Posterior cingulate gyrus (tissue), 11 donors: ENCODE measurements around the gene MSL2.
"Not testable (repeated sequence)": the region's sequence is repeated elsewhere in the genome, so short reads cannot be mapped to it uniquely, and the experiment has no call there.

Experiments used
- DNase-seq, 10 donors: peaks; one replicate each; pipeline versions ENCODE4 v3.0.0 to v3.0.0-alpha.2; 2020 to 2021; ENCODE audit warnings: mixed read lengths in 3 of 10
- intact Hi-C: fragments of 100-400 bp; cut with DNase I; formaldehyde crosslinking; loops from one replicate; pipeline ENCODE4 v1.15.1; 2023

The MSL2 gene

DNA sequence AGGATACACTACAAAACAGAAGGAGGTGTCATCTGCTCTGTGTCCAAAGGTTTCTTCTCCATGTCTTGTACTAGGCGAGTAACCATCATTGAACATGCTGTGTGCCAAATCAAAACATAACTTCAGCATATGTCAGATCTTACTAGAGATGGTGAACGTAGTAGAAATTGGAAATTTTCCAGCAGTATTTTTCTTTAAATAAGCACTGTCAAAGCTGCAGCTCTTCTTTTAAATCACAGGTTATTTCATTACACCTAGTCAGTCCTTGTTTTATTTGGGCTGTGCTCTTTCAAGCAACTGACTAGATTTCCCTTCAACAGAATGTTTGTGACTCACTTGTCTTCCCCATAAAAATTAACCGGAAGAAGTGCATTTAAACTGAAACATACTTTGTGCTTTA lies 46.5 kb downstream of the MSL2 start:
- intact Hi-C loops, result loop anchor here (10.0 kb wide), 1 partner anchor 45 kb away; the partner anchor contains the start of gene MSL2
- DNase-seq, result no peak

DNA sequence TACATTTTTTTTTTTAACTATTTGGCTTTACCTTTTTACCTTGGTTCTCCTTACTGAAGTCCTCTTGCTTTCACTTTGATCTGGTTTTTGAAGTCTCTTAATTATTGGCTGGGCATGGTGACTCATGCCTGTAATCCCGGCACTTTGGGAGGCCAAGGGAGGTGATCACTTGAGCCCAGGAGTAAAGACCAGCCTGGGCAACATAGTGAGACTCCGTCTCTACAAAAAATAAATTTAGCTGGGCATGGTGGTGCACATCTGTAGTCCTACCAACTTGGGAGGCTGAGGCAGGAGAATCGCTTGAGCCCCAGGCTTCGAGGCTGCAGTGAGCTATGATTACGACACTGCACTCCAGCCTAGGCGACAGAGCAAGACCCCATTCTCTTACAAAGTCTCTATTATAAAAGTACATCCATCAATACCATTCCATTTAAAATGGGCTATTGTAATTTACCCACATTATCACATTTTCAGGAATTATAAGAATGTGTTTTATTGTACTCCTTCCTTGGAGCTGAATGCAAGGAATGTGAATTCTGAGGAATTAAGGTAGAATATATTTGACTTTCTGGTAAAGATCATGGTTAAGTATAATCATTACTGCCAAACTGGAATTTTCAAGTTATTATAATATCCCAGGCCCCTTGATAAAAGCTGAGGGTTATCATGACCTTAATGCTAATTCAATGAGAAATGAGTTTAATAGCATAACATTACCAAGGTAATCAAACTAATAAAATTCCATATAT lies 49.0 kb downstream of the MSL2 start:
- intact Hi-C loops, result loop anchor here (10.0 kb wide), 1 partner anchor 48 kb away; the partner anchor contains the start of gene MSL2
- no peak for DNase-seq

DNA sequence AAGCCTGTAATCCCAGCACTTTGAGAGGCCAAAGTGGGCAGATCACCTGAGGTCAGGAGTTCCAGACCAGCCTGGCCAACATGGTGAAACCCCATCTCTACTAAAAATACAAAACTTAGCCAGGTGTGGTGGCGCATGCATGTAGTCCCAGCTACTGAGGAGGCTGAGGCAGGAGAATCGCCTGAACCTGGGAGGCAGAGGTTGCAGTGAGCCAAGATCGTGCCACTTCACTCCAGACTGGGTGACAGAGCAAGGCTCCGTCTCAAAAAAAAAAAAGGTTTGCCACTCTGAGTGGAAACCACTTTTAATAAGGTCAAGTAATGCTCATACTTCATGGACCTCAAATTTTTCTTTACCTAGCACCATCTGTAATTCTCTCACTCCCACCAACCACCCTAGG lies 51.7 kb downstream of the MSL2 start:
- DNase-seq, result not testable (repeated sequence)
- intact Hi-C loops, result loop anchor here (10.0 kb wide), 1 partner anchor 50 kb away; the partner anchor contains the start of gene MSL2

DNA sequence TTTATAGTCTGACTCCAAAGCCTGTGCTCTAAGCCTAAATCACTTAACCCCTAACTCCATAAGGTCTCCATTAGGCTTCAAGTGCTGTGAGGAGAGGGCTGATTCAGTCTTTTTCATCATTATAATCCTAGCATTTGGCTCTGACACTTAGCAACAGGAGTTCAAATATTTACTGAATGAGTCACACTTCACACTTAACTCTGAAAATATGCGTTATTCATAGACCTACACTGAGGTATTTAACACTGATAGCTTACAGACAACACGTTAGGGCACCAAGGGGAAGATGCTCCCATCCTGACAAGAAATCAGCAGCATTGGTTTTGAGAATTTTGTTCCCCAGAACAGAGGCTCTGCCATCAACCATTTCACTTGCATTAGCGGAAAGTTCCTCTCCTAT lies 53.5 kb downstream of the MSL2 start:
- intact Hi-C loops, result loop anchor here (10.0 kb wide), 1 partner anchor 52 kb away; the partner anchor contains the start of gene MSL2
- no peak for DNase-seq

DNA sequence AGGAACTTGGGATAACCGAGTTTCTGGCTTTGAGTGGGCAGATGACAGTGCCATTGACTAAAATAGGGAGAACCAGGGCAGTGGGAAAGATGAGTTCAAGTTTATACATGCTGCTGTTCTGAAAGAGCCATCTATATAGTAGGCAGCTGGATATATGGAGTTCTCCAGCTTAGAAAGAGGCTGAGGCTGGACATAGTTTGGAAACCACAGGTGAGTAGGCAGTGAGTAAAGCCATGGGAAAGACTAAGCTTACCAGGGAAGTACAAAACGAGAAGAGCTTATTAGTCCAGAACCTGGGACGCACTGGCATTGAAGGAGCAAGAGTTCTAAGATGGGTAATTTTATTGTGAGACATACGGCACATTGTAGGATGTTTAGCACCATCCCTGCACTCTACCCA lies 54.2 kb downstream of the MSL2 start:
- no peak for DNase-seq
- intact Hi-C loops, result loop anchor here (10.0 kb wide), 1 partner anchor 53 kb away; the partner anchor contains the start of gene MSL2

DNA sequence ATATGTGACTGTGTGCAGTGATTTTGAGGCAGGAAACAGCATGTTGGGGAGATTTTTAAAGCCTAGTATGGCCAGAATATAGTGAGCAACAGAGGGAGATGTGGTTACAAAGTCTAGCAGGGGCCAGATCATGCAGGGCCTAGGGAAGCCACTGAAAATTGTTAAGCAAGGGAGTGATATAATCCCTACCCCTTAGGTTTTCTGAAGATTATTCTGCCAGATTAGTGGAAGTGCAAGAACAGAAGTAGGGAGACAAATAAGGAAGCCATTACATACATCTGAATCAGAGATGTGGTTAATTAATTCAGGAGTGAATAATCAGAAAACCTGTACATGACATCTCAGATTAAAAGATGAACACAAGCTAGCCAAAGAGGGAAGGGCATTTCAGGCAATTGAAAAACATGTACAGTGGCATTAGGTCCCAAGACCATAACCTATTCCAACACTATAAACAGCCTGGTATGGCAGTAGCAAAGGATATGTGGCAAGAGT lies 54.8 kb downstream of the MSL2 start:
- intact Hi-C loops, result loop anchor here (10.0 kb wide), 1 partner anchor 53 kb away; the partner anchor contains the start of gene MSL2
- DNase-seq, result no peak

DNA sequence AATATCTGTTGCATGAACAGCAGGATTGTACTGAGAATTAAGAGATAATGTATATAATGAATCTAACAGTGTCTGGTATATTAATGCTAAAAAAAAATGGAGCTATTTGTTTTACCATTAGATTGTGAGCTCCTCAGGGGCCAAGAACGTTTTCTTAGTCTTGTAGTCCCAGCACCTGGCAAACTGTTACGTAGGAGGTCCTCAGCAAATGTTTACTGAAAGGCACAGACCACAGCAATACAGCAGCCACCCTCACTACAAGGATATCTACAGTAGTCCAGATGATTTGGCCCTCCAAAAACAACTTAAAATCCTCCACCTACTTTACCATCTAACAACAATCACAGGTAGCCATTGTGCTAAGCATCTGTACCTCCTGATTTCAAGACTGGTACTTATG lies 59.7 kb downstream of the MSL2 start:
- DNase-seq, result no peak
- intact Hi-C loops, result no loop called here

DNA sequence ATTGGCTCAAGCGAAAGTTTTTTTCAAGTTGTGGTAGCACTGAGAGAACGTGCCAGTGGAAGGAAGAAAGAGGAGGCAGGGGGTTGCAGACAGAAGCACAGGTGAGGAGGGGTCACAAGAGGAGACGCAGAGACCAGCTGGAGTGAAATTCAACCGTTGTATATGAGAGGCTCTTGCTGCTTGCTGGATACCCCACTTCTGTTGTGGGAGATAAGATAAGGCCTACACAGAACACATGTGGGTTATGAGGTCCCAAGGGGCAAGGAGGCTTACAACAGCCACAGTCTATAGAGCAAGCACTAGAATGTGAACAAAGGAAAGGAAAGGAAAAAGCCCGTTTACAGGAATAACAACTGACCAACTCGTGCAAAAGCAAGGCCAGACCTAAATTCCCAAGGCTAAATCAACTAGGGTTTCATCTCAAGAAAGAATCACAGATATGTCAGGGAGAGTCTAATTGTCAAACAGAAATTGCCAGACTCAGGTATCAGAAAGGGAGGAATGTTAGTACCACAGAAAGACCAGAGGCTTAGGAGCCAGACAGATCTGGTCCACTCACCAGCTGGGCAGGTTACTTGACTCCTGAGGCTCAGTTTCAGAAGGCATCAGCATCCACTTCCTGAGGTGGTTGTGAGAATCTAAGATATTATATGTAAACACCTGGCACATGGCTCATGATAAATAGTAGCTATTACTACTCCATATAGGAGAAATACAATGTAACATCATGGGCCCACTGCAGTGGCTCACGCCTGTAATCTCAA lies 60.9 kb downstream of the MSL2 start:
- DNase-seq, result no peak
- intact Hi-C loops, result no loop called here

DNA sequence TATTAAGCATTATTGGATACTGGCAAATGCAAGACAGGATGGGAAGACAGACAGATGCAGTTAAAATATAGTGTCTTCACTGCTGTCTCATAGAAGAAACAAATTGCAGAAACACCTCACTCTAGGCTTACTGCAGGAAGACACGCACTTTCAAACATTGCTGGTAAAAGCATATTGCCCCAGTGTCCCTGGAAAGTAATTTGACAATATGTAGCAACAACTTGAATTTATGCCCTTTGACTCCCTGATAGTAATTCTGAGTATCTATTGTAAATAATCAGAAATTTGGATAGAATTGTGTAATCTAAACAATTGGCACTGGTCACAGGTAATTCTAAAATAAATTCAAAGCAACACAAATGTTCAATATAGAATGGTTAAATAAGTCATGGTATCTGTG lies 62.0 kb downstream of the MSL2 start:
- no peak for DNase-seq
- intact Hi-C loops, result no loop called here

DNA sequence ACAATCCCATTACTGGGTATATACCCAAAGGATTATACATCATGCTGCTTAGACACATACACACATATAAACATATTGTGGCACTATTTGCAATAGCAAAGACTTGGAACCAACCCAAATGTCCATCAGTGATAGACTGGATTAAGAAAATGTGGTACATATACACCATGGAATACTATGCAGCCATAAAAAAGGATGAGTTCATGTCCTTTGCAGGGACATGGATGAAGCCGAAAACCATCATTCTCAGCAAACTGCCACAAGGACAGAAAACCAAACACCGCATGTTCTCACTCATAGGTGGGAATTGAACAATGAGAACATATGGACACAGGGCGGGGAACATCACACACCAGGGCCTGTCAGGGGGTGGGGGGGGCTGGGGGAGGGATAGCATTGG lies 64.5 kb downstream of the MSL2 start:
- intact Hi-C loops, DNase-seq: not testable (repeated sequence)

DNA sequence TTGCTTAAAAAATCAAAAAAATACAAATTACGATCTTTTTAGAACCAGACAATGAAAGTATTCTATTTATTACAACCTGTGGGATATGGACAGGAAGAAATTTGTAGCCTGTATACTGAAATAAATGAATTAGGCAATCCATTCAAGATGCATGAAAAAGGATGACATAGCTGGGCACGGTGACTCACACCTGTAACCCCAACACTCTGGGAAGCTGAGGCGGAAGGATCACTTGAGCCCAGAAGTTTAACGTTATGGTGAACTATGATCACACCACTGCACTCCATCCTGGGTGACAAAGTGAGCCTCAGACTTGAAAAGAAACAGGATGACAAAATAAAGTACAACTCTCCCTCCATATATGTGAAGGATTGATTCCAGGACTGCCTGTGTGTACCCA lies 74.1 kb downstream of the MSL2 start:
- intact Hi-C loops, result no loop called here
- DNase-seq, result no peak

DNA sequence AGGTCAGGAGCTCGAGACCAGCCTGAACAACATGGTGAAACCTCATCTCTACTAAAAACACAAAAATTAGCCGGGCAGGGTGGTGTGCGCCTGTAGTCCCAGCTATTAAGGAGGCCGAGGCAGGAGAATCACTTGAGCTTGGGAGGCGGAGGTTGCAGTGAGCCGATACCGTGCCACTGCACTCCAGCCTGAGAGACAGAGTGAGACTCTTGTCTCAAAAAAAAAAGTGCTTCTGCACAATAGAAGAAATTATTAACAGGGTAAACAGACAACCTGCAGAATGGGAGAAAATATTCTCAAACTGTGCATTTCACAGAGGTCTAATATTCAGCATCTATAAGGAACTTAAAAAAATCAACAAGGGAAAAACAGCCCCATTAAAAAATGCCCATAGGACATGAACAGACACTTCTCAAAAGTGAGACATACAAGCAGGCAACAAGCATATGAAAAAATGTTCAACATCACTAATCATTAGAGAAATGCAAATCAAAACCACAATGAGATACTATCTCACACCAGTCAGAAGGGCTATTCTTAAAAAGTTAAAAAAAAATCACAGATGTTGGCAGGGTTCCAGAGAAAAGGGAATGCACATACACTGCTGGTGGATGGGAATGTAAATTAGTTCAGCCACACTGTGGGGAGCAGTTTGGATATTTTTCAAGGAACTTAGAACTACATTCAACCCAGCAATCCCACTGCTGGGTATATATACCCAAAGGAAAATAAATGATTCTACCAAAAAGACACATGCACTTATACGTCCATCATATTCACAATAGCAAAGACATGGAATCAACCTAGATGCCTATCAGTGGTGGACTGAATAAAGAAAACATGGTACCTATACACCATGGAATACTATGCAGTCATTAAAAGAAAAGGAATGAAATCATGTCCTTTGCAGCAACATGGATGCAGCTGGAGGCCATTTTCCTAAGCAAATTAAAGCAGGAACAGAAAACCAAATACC lies 75.5 kb downstream of the MSL2 start:
- no peak for DNase-seq
- intact Hi-C loops, result no loop called here

DNA sequence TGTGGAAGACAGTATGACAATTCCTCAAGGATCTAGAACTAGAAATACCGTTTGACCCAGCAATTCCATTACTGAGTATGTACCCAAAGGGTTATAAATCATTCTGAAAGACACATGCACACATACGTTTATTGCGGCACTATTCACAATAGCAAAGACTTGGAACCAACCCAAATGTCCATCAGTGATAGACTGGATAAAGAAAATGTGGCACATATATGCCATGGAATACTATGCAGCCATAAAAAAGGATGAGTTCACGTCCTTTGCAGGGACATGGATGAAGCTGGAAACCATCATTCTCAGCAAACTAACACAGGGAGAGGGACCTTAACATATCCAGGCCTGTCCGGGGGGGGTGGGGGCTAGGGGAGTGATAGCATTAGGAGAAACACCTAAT lies 76.4 kb downstream of the MSL2 start:
- DNase-seq, intact Hi-C loops: not testable (repeated sequence)

DNA sequence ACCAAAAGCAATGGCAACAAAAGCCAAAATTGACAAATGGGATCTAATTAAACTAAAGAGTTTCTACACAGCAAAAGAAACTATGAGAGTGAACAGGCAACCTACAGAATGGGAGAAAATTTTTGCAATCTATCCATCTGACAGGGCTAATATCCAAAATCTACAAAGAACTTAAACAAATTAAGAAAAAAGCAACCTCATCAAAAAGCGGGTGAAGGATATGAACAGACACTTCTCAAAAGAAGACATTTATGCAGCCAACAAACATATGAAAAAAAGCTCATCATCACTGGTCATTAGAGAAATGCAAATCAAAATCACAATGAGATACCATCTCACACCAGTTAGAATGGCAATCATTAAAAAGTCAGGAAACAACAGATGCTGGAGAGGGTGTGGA lies 76.8 kb downstream of the MSL2 start:
- DNase-seq, intact Hi-C loops: not testable (repeated sequence)

DNA sequence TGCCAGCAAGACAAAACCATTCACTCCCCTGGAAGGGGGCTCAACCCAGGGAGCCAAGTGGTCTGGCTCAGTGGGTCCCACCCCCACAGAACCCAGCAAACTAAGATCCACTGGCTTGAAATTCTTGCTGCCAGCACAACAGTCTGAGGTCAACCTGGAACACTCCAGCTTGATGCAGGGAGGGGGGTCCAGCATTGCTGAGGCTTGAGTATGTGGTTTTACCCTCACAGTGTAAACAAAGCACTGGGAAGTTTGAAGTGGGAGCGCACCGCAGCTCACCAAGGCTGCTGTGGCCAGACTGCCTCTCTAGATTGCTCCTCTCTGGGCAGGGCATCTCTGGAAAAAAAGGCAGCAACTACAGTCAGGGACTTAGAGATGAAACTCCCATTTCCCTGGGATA lies 81.7 kb downstream of the MSL2 start:
- no peak for DNase-seq
- intact Hi-C loops, result no loop called here

DNA sequence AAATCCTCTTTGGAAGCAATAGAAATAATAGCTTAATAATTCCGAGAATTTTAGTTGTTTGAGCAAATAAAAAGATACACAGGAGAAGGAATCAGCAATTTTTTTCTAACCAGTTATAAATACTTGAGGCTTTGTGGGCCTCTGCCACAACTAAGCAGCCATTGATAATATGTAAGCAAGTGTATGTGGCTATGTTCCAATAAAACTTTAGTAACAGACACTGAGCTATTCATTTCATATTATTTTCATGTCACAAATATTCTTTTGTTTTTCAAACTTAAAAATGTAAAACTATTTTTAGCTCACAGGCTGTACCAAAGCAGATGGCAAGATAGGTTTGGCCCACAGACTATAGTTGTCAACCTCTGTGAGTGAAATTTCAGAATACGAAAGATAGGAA lies 85.7 kb downstream of the MSL2 start:
- intact Hi-C loops, result no loop called here

DNA sequence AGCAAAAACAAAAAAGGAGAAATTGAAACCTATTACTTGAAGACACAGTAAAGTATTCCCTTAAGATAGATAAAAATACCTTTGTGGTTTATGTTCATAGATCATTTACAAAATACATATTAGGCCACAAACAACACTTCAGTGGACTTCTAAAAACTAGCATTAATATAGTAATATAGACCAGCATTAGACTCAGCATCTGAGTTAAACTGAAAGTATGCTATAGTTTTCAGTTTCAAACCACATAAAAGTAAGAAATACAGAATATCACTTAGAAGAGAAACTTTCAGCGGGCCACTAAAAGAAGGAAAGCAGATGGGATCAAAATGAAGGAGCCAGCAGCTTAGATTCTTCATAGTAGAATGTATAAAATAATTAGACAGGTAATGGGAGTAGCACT lies 86.6 kb downstream of the MSL2 start:
- intact Hi-C loops, result no loop called here

More for the DNA sequence above, 85.7 kb downstream of the MSL2 start:
- DNase-seq, result no peak

DNA sequence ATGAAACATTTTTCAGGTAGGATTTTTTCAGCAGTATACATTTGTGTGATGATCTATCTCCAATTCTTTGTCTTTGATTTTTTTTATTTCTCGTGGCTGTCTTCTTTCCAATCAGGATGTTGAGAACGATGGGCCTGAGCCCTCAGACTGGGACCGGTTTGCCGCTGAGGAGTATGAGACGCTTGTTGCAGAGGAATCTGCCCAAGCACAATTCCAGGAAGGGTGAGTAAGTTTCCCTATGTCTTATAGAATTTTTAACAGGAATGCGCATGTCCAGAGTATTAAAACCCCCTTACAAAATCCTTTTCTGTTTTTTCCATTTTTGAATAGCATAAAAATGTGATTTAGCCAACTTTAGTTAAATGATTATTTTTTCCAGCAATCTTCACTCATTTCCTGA lies 90.0 kb downstream of the MSL2 start:
- intact Hi-C loops, result no loop called here
- DNase-seq, result no peak

More for the DNA sequence above, 86.6 kb downstream of the MSL2 start:
- DNase-seq, result no peak

DNA sequence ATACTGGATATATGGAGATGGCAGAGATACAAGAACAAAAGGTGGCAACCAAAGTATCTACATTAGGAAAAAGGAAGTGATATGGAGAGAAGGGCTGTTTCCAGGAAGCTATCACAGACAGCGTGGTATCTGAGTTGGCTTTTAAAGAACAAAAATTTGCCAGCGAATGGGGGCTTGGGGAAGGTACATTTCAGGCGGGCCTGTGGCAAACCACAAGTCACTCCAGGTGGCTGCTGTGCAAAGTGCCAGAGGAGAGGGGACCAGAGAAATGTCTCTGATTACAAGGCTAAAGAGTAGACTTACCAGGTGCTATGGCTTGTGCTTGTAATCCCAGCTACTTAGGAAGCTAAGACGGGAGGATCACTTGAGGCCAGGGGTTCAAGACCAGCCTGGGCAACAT lies 91.1 kb downstream of the MSL2 start:
- intact Hi-C loops, result no loop called here
- no peak for DNase-seq
